Ovary (tissue), 9 donors: Measurements from ENCODE around the gene ERAP2. TPM values are rescaled to one million over a fixed set of nuclear protein-coding genes. Genes with fewer than 3 reads are reported as not detected.

ENCODE experiments used
- DNase-seq, 5 donors: peaks; one replicate each; pipeline ENCODE4 v3.0.0-alpha.2; 2019 to 2020
- H3K27ac ChIP-seq, 2 donors: fragments of 200-600 bp; one replicate each; pipeline versions ENCODE4 v1.5.1 to v1.8.0; 2019 to 2022
- H3K27me3 ChIP-seq: fragments of 200-600 bp; one replicate; pipeline ENCODE4 v1.8.0; 2022
- H3K36me3 ChIP-seq: fragments of 200-600 bp; sonication (generic); one replicate; pipeline ENCODE4 v1.5.1; 2019
- H3K4me1 ChIP-seq: one replicate; pipeline ENCODE4 v1.8.1; 2013; ENCODE audit warnings: mild to moderate bottlenecking, moderate library complexity; ENCODE audit not compliant: insufficient read depth
- H3K4me3 ChIP-seq: fragments of 200-600 bp; sonication (generic); one replicate; pipeline ENCODE4 v1.5.1; 2017
- H3K9me3 ChIP-seq, 2 donors: fragments of 200-600 bp in 1 of 2; sonication (generic) in 1 of 2; one replicate each; pipeline versions ENCODE4 v1.5.1 to v1.8.1; 2013 to 2019; ENCODE audit warnings: mild to moderate bottlenecking in 1 of 2, moderate library complexity in 1 of 2
- CTCF ChIP-seq, 3 donors: fragments of 450-650 bp in 2 of 3; fragments of 200-600 bp in 1 of 3; IDR thresholded peaks; one replicate each; pipeline versions ENCODE4 v1.5.1 to v1.8.0; 2016 to 2022; ENCODE audit warnings: antibody characterized with exemption in 3 of 3, mild to moderate bottlenecking in 1 of 3
- EP300 ChIP-seq: sonication (generic); formaldehyde crosslinking; IDR thresholded peaks from one replicate; pipeline ENCODE4 v1.6.1; 2017; ENCODE audit warnings: antibody characterized with exemption
- POLR2A ChIP-seq: fragments of 450-650 bp; IDR thresholded peaks from one replicate; pipeline ENCODE4 v1.6.1; 2017; ENCODE audit warnings: antibody characterized with exemption, mild to moderate bottlenecking, moderate library complexity
- WGBS, 3 donors: extraction: QIAGEN DNeasy Blood & Tissue Kit in 1 of 3; methylation state at CpG; one replicate each; pipeline versions ENCODE4 v1.1.5 to v1.1.7; 2013 to 2017; 5-methylcytosine and 5-hydroxymethylcytosine counted together
- intact Hi-C, 4 donors: fragments of 100-400 bp; cut with DNase I; formaldehyde crosslinking; loops; one replicate each; pipeline versions ENCODE4 v1.11.0 to v1.15.1; 2022 to 2023
- polyA plus RNA-seq, 2 donors: library from polyadenylated mRNA; stranded (reverse); fragments of 200-250 nt in 1 of 2; fragments of 350-450 nt in 1 of 2; fragmentation: Illumina TruSeq in 1 of 2; extraction: RNeasy Lipid Tissue Mini Kit (QIAGEN cat#74804) in 1 of 2; gene quantifications; one replicate each; pipeline ENCODE4 v1.2.3, GENCODE V29; 2013 to 2014
- total RNA-seq, 7 donors: library from RNA; depleted of rRNA in 2 of 7; stranded (reverse); fragments of >200 nt in 2 of 7; fragmentation: NEBNext Ultra II Directional in 3 of 7; extraction: Animal tissue kit (Norgen Biotek cat#: 25700) in 3 of 7; gene quantifications; one replicate each; pipeline versions ENCODE4 v1.1.0 to v1.2.4, GENCODE V29; 2016 to 2023
- donor health status: DM: no; HTN: no; CAD: no; lungs with moderate emphysema.
- donor health status: DM: no; HTN: no; CAD: no.
- donor health status: Bipolar disorder and iron deficiency.
- donor health status: DM: yes; HTN: yes; CAD: no.
- donor health status: DM: no; HTN: no; CAD: no.
- donor health status: DM: yes; HTN: yes; CAD: no.

ERAP2 gene
- total and polyA plus RNA-seq, 9 donors: 1.3 to 22.0 (median 15.9) TPM

GRCh38 chr5:96883871-96884270 is 7.6 kb downstream of the ERAP2 start:
- H3K9me3 ChIP-seq: no peaks in the 10 kb centered on the region
- intact Hi-C loops: no loop called here
- TF ChIP-seq EP300: no peak
- no peak for TF ChIP-seq CTCF (IDR thresholded peaks at IDR 0.05)
- 90 to 95% (median 92%) methylated on average over 3 of the region's 3 CpGs for WGBS, 3 donors
- no peaks in the 10 kb centered on the region for H3K27me3 ChIP-seq
- DNase-seq: no peak
- no peaks in the 10 kb centered on the region for H3K4me1 ChIP-seq
- no peak overlapping the region for H3K4me3 ChIP-seq
- H3K36me3 ChIP-seq: no peaks in the 10 kb centered on the region
- no peak overlapping the region for H3K27ac ChIP-seq

GRCh38 chr5:96884995-96885394 is 8.7 kb downstream of the ERAP2 start:
- no peak for DNase-seq
- TF ChIP-seq CTCF (IDR thresholded peaks at IDR 0.05) (no peak), POLR2A (no peak), EP300 (no peak)
- H3K4me3 ChIP-seq: no peak overlapping the region
- no peaks in the 10 kb centered on the region for H3K27me3 ChIP-seq
- H3K9me3 ChIP-seq: no peaks in the 10 kb centered on the region
- no peaks in the 10 kb centered on the region for H3K4me1 ChIP-seq
- WGBS, 3 donors: 91 to 92% (median 91%) methylated on average over 7 of the region's 7 CpGs
- intact Hi-C loops: no loop called here
- H3K36me3 ChIP-seq: no peaks in the 10 kb centered on the region
- H3K27ac ChIP-seq: no peak overlapping the region

- Histone ChIP-seq H3K36me3 (no peaks in the 10 kb centered on the region), H3K27me3 (no peaks in the 10 kb centered on the region), H3K4me3 (no peak overlapping the region), H3K27ac (no peak overlapping the region), H3K4me1 (no peaks in the 10 kb centered on the region), H3K9me3 (no peaks in the 10 kb centered on the region)
- intact Hi-C loops: no loop called here
- TF ChIP-seq EP300 (no peak), CTCF (IDR thresholded peaks at IDR 0.05) (no peak), POLR2A (no peak)
- no peak for DNase-seq
- 82 to 85% (median 82%) methylated on average over 5 of the region's 5 CpGs for WGBS, 3 donors
Observed at GRCh38 chr5:96885518-96886338, 9.4 kb downstream of the ERAP2 start.

- no peak for TF ChIP-seq EP300
- no peak for TF ChIP-seq CTCF (IDR thresholded peaks at IDR 0.05)
- no peak for TF ChIP-seq POLR2A
- intact Hi-C loops: no loop called here
- Histone ChIP-seq H3K4me1 (no peaks in the 10 kb centered on the region), H3K27ac (no peak overlapping the region), H3K4me3 (no peak overlapping the region), H3K36me3 (no peaks in the 10 kb centered on the region), H3K27me3 (no peaks in the 10 kb centered on the region), H3K9me3 (no peaks in the 10 kb centered on the region)
- no peak for DNase-seq
- WGBS, 3 donors: 73 to 85% (median 83%) methylated on average over 4 of the region's 4 CpGs
Observed at GRCh38 chr5:96893342-96893741, 17.0 kb downstream of the ERAP2 start.
